T-helper 17 cell (primary cell): ENCODE data around the gene TOMM40. TPM values are rescaled to one million over a fixed set of nuclear protein-coding genes. Genes with fewer than 3 reads are reported as not detected.
A peak's percentile ranks its signal among the peaks of the same experiment; 100 is the strongest.
"Not testable (repeated sequence)": the region's sequence is repeated elsewhere in the genome, so short reads cannot be mapped to it uniquely, and the experiment has no call there.

Experiments used
- ATAC-seq: fragments of 150-1000 bp; cut with Tn5 transposase; 2 replicates; pipeline ENCODE4 v1.10.0; 2021; ENCODE audit warnings: mild to moderate bottlenecking, moderate library complexity
- DNase-seq, 3 donors: peaks; one replicate each; pipeline versions ENCODE4 v3.0.0 to v3.0.0-alpha.2; 2020 to 2021
- H3K9me3 ChIP-seq: one replicate; pipeline ENCODE4 v1.7.0; 2013; ENCODE audit warnings: low read length, mild to moderate bottlenecking; ENCODE audit not compliant: control insufficient read depth, poor library complexity, severe bottlenecking
- H3K27ac Mint-ChIP-seq: one replicate; pipeline ENCODE4 v1.8.0; 2022; ENCODE audit warnings: mild to moderate bottlenecking, moderate library complexity, mixed read lengths
- H3K27me3 Mint-ChIP-seq: one replicate; pipeline ENCODE4 v1.8.0; 2022; ENCODE audit warnings: mixed read lengths
- H3K36me3 Mint-ChIP-seq: one replicate; pipeline ENCODE4 v1.8.0; 2022; ENCODE audit warnings: low read depth, mixed read lengths
- H3K4me1 Mint-ChIP-seq: one replicate; pipeline ENCODE4 v1.8.0; 2022; ENCODE audit warnings: mild to moderate bottlenecking, mixed read lengths
- H3K4me3 Mint-ChIP-seq: one replicate; pipeline ENCODE4 v1.8.0; 2022; ENCODE audit warnings: mild to moderate bottlenecking, moderate library complexity, mixed read lengths
- total RNA-seq, 4 donors: library from RNA in 2 of 4; stranded (reverse) in 2 of 4; gene quantifications; one replicate each; pipeline ENCODE4 v1.2.3 and lab custom pipeline; 2022 to 2026

Gene TOMM40
- total RNA-seq, 2 donors from 2014 or later = 29.0 to 34.8 TPM

GRCh38 chr19:44908074-44908835, 17.2 kb downstream of the TOMM40 start:
- H3K36me3 Mint-ChIP-seq = no peaks in the 10 kb centered on the region
- no peaks in the 10 kb centered on the region for H3K9me3 ChIP-seq
- H3K4me3 Mint-ChIP-seq = no peak overlapping the region
- no peak for ATAC-seq
- no peak for DNase-seq
- H3K27me3 Mint-ChIP-seq = peaks cover 33% of the 10 kb centered on the region
- peaks cover 8% of the 10 kb centered on the region for H3K4me1 Mint-ChIP-seq
- no peak overlapping the region for H3K27ac Mint-ChIP-seq

DNA sequence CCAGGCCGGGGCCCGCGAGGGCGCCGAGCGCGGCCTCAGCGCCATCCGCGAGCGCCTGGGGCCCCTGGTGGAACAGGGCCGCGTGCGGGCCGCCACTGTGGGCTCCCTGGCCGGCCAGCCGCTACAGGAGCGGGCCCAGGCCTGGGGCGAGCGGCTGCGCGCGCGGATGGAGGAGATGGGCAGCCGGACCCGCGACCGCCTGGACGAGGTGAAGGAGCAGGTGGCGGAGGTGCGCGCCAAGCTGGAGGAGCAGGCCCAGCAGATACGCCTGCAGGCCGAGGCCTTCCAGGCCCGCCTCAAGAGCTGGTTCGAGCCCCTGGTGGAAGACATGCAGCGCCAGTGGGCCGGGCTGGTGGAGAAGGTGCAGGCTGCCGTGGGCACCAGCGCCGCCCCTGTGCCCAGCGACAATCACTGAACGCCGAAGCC, 17.8 kb downstream of the TOMM40 start:
- H3K4me3 Mint-ChIP-seq = no peak overlapping the region
- DNase-seq (no peak), ATAC-seq (no peak)
- no peak overlapping the region for H3K27ac Mint-ChIP-seq
- no peaks in the 10 kb centered on the region for H3K36me3 Mint-ChIP-seq
- H3K4me1 Mint-ChIP-seq = peaks cover 8% of the 10 kb centered on the region
- H3K9me3 ChIP-seq = no peaks in the 10 kb centered on the region
- peaks cover 38% of the 10 kb centered on the region for H3K27me3 Mint-ChIP-seq

DNA sequence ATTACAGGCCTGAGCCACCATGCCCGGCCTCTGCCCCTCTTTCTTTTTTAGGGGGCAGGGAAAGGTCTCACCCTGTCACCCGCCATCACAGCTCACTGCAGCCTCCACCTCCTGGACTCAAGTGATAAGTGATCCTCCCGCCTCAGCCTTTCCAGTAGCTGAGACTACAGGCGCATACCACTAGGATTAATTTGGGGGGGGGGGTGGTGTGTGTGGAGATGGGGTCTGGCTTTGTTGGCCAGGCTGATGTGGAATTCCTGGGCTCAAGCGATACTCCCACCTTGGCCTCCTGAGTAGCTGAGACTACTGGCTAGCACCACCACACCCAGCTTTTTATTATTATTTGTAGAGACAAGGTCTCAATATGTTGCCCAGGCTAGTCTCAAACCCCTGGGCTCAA, 18.7 kb downstream of the TOMM40 start:
- H3K4me3 Mint-ChIP-seq = no peak overlapping the region
- H3K27me3 Mint-ChIP-seq = peaks cover 48% of the 10 kb centered on the region
- H3K27ac Mint-ChIP-seq = no peak overlapping the region
- ATAC-seq (no peak), DNase-seq (no peak)
- H3K9me3 ChIP-seq = no peaks in the 10 kb centered on the region
- H3K4me1 Mint-ChIP-seq = peaks cover 14% of the 10 kb centered on the region
- H3K36me3 Mint-ChIP-seq = no peaks in the 10 kb centered on the region

GRCh38 chr19:44911896-44912295, 20.8 kb downstream of the TOMM40 start:
- H3K27ac Mint-ChIP-seq, ATAC-seq, H3K4me3 Mint-ChIP-seq, H3K9me3 ChIP-seq, DNase-seq, H3K36me3 Mint-ChIP-seq: not testable (repeated sequence)
- peaks cover 39% of the 10 kb centered on the region for H3K27me3 Mint-ChIP-seq
- H3K4me1 Mint-ChIP-seq = peaks cover 11% of the 10 kb centered on the region

DNA sequence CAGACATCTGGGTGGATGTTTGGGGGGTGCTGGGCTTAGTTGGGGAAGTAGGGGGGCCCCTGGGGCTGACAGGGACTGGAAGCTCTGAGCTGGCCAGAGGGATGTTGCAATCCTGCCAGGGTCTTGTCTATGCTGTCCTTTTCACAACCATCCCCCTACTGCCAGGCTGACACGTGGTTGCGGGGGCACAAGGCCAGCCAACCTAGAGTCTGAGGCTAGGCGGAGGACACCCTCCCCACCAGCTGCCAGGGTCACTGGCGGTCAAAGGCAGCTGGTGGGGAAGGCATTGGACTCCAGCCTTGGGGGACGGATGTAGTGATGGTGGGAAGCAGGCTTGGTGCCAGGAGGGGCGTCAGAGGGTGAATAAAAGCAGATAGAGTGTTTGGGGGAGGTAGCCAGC, 21.8 kb downstream of the TOMM40 start:
- Mint-ChIP-seq H3K27me3 (peaks cover 37% of the 10 kb centered on the region), H3K36me3 (no peaks in the 10 kb centered on the region), H3K4me3 (no peak overlapping the region), H3K27ac (no peak overlapping the region), H3K4me1 (peaks cover 11% of the 10 kb centered on the region)
- DNase-seq (no peak), ATAC-seq (no peak)
- no peaks in the 10 kb centered on the region for H3K9me3 ChIP-seq

DNA sequence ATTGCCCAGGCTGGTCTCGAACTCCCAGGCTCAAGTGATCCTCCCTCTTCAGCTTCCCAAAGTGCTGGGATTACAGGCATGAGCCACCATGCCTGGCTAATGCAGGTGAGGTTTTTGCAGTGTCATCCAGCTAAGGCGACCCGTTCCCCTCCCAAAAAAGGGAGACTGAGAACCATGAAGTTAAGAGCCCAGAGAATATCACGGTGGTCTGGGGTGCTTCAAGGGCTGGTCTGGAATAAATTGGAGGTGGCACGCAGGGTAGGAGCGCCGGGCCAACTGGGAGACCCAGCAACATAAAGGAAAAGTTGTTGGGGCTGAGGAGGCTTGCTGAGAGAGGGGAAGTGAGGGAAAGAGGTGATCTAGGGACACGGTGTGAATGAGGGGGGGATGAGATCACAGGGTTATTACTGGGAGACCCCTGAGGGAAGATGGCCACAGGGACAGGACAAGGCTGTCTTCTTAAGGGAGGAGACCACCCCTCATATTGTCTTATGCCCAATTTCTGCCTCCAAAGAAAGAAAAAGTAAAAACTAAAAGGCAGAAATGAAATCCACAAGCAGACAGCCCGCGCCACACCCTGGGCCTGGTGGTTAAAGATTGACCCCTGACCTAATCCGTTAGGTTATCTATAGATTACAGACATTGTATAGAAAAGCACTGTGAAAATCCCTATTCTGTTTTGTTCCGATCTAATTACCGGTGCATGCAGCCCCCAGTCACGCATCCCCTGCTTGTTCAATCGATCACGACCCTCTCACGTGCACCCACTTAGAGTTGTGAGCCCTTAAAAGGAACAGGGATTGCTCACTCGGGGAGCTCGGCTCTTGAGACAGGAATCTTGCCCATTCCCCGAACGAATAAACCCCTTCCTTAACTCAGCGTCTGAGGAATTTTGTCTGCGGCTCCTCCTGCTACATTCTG, 22.7 kb downstream of the TOMM40 start:
- H3K27me3 Mint-ChIP-seq = peaks cover 37% of the 10 kb centered on the region
- ATAC-seq, H3K27ac Mint-ChIP-seq, H3K9me3 ChIP-seq, H3K36me3 Mint-ChIP-seq, DNase-seq: not testable (repeated sequence)
- peak overlapping the region; percentile 94 for H3K4me3 Mint-ChIP-seq
- H3K4me1 Mint-ChIP-seq = peaks cover 11% of the 10 kb centered on the region

DNA sequence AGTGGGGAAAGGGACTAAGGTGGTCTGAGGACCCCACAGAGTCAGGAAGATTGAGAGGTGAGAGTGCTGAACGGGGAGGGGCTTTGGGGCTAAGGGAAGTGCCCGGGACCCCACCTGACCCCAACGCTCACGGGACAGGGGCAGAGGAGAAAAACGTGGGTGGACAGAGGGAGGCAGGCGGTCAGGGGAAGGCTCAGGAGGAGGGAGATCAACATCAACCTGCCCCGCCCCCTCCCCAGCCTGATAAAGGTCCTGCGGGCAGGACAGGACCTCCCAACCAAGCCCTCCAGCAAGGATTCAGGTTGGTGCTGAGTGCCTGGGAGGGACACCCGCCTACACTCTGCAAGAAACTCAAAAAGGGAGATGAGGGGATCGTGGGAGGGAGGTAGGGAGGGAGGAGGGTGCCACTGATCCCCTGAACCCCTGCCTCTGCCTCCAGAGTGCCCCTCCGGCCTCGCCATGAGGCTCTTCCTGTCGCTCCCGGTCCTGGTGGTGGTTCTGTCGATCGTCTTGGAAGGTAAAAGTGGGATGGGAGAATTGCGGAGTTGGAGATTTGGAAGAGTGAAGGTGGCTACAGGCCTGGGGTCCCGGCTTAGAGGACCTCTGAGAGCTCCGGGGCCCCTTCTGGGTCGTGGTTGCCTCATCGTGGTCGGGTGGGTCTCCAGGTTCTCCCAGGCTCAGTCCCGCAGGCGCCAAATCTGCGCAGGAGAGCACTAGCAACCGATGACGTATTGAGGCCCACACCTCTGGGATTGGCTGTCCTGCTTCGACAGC, 23.6 kb downstream of the TOMM40 start, which contains the start of gene APOC1:
TSS of gene APOC1 (plus strand) at position 176 of the 774 bp plus-strand sequence. CDS start at position 460, 284 bp downstream.
- not testable (repeated sequence) for H3K36me3 Mint-ChIP-seq, H3K9me3 ChIP-seq, H3K27ac Mint-ChIP-seq
- peak; percentile 97 for ATAC-seq
- Mint-ChIP-seq H3K4me3 (peak within 1 kb of the TSS; percentile 94), H3K27me3 (peaks cover 37% of the 10 kb centered on the region), H3K4me1 (peaks cover 11% of the 10 kb centered on the region)
- DNase-seq = peak; percentile 54 to 58 (median 57)

DNA sequence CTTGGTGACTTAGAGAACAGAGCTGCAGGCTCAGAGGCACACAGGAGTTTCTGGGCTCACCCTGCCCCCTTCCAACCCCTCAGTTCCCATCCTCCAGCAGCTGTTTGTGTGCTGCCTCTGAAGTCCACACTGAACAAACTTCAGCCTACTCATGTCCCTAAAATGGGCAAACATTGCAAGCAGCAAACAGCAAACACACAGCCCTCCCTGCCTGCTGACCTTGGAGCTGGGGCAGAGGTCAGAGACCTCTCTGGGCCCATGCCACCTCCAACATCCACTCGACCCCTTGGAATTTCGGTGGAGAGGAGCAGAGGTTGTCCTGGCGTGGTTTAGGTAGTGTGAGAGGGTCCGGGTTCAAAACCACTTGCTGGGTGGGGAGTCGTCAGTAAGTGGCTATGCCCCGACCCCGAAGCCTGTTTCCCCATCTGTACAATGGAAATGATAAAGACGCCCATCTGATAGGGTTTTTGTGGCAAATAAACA, 33.2 kb downstream of the TOMM40 start:
- Mint-ChIP-seq H3K27ac (no peak overlapping the region), H3K4me1 (peaks cover 5% of the 10 kb centered on the region), H3K27me3 (peaks cover 24% of the 10 kb centered on the region), H3K36me3 (no peaks in the 10 kb centered on the region), H3K4me3 (no peak overlapping the region)
- no peaks in the 10 kb centered on the region for H3K9me3 ChIP-seq
- DNase-seq = no peak
- no peak for ATAC-seq

DNA sequence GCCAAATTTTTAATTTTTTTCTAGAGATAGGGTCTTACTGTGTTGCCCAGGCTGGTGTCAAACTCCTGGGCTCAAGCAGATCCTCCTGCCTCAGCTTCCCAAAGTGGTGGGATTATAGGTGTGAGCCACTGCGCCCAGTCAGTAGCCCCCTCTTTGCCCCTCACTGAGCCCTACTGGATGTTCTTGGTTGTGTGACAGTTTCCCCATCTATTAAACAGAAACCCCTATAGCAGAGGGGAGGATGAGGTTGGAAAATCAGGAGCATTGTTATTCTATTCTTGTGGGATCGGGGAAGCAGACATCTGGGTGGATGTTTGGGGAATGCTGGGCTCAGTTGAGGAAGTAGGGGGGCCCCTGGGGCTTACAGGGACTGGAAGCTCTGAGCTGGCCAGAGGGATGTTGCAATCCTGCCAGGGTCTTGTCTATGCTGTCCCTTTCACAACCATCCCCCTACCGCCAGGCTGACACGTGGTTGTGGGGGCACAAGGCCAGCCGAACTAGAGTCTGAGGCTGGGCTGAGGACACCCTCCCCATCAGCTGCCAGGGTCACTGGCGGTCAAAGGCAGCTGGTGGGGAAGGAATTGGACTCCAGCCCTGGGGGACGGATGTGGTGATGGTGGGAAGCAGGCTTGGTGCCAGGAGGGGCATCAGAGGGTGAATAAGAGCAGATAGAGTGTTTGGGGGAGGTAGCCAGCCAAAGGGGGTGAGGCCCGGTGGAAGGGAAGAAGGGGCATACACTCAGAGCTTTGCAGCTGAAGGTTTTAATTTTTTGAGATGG, 34.2 kb downstream of the TOMM40 start:
- Mint-ChIP-seq H3K27ac (no peak overlapping the region), H3K4me1 (peaks cover 5% of the 10 kb centered on the region), H3K36me3 (no peaks in the 10 kb centered on the region), H3K4me3 (peak overlapping the region; percentile 66), H3K27me3 (peaks cover 24% of the 10 kb centered on the region)
- no peak for DNase-seq
- H3K9me3 ChIP-seq = no peaks in the 10 kb centered on the region
- no peak for ATAC-seq

- not testable (repeated sequence) for ATAC-seq, DNase-seq, H3K9me3 ChIP-seq, H3K36me3 Mint-ChIP-seq, H3K4me1 Mint-ChIP-seq
- H3K27ac Mint-ChIP-seq = peak overlapping the region; percentile 45
- H3K27me3 Mint-ChIP-seq = peaks cover 24% of the 10 kb centered on the region
- H3K4me3 Mint-ChIP-seq = peak overlapping the region; percentile 58
Measured at GRCh38 chr19:44926245-44927077, 35.4 kb downstream of the TOMM40 start.

DNA sequence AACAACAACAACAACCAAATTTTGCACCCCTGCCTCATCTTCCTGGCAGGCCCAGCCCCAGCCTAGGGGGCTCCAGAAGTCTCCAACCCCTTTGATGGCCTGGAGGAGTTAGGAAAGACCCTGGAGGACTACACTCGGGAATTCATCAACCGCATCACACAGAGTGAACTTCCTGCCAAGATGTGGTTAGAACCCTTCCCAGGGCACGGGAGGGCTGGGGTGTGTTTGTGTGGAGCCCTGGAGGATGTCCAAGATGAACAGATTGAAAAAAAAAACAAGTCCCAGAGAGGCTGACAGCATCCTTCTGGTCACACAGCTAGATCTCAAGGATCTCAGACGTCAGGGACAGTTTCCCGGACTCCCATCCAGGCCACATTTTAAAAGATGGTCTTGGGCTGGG, 36.7 kb downstream of the TOMM40 start:
- no peaks in the 10 kb centered on the region for H3K36me3 Mint-ChIP-seq
- no peak overlapping the region for H3K27ac Mint-ChIP-seq
- ATAC-seq (no peak), DNase-seq (no peak)
- no peaks in the 10 kb centered on the region for H3K9me3 ChIP-seq
- no peak overlapping the region for H3K4me3 Mint-ChIP-seq
- peaks cover 24% of the 10 kb centered on the region for H3K27me3 Mint-ChIP-seq
- H3K4me1 Mint-ChIP-seq = peaks cover 5% of the 10 kb centered on the region
